ENCODE measurements around the gene KIF1A. TPM values are rescaled to one million over a fixed set of nuclear protein-coding genes. Genes with fewer than 3 reads are reported as not detected.

The KIF1A gene
- total RNA-seq, 1 donor from 2014 or later, result 29.9 TPM

- no peak overlapping the region for H3K4me3 Mint-ChIP-seq
- no peak for TF ChIP-seq EZH2phosphoT487 (IDR thresholded peaks at IDR 0.05)
- TF ChIP-seq EZH2 (IDR thresholded peaks at IDR 0.05), result no peak
- TF ChIP-seq CTCF (IDR thresholded peaks at IDR 0.05), result no peak
- H3K27me3 Mint-ChIP-seq (ENCODE audit: insufficient read depth, low read depth), result peaks cover 4% of the 10 kb centered on the region
- H3K27me3 ChIP-seq, result no peaks in the 10 kb centered on the region
- no peaks in the 10 kb centered on the region for H3K79me2 ChIP-seq (ENCODE audit: low read depth)
- no peaks in the 10 kb centered on the region for H3K9me3 Mint-ChIP-seq
- H2AFZ ChIP-seq (replicated peaks), result no peak overlapping the region
- no peaks in the 10 kb centered on the region for H3F3A ChIP-seq (ENCODE audit: low read depth)
- no peaks in the 10 kb centered on the region for H3K9me3 ChIP-seq (ENCODE audit: low read depth)
- H3K36me3 ChIP-seq, result no peaks in the 10 kb centered on the region
- H4K20me1 ChIP-seq (ENCODE audit: low read depth), result no peaks in the 10 kb centered on the region
- H3K4me2 ChIP-seq, result no peak overlapping the region
- no peak overlapping the region for H3K9ac ChIP-seq
- H3K4me1 Mint-ChIP-seq, result peaks cover 3% of the 10 kb centered on the region
- no peaks in the 10 kb centered on the region for H3K4me1 ChIP-seq
- H3K27ac ChIP-seq, result no peak overlapping the region
- H3K4me3 ChIP-seq, result no peak overlapping the region
- H3K36me3 Mint-ChIP-seq, result no peaks in the 10 kb centered on the region
- H3K27ac Mint-ChIP-seq, result peak overlapping the region; percentile 86
- no peak for DNase-seq (ENCODE audit: low spot score)
Observed at GRCh38 chr2:240731178-240731545, 88.9 kb downstream of the KIF1A start.

GRCh38 chr2:240730501-240731177 lies 89.4 kb downstream of the KIF1A start:
- no peaks in the 10 kb centered on the region for H3K79me2 ChIP-seq (ENCODE audit: low read depth)
- no peak overlapping the region for H2AFZ ChIP-seq (replicated peaks)
- no peaks in the 10 kb centered on the region for H3K36me3 ChIP-seq

GRCh38 chr2:240728827-240729226 lies 91.2 kb downstream of the KIF1A start:
- Mint-ChIP-seq H3K4me3 (no peak overlapping the region), H3K9me3 (no peaks in the 10 kb centered on the region), H3K4me1 (peaks cover 3% of the 10 kb centered on the region), H3K27ac (no peak overlapping the region), H3K36me3 (no peaks in the 10 kb centered on the region), H3K27me3 (ENCODE audit: insufficient read depth, low read depth) (peaks cover 4% of the 10 kb centered on the region)
- no peak for TF ChIP-seq CTCF (IDR thresholded peaks at IDR 0.05)
- TF ChIP-seq EZH2phosphoT487 (IDR thresholded peaks at IDR 0.05), result no peak
- no peak for TF ChIP-seq EZH2 (IDR thresholded peaks at IDR 0.05)
- H2AFZ ChIP-seq (replicated peaks), result no peak overlapping the region
- no peaks in the 10 kb centered on the region for H3K79me2 ChIP-seq (ENCODE audit: low read depth)
- no peaks in the 10 kb centered on the region for H3F3A ChIP-seq (ENCODE audit: low read depth)
- no peak overlapping the region for H3K4me3 ChIP-seq
- H3K27ac ChIP-seq, result no peak overlapping the region
- DNase-seq (ENCODE audit: low spot score), result no peak
- no peak overlapping the region for H3K9ac ChIP-seq
- H3K27me3 ChIP-seq, result no peaks in the 10 kb centered on the region
- H3K4me1 ChIP-seq, result no peaks in the 10 kb centered on the region
- no peaks in the 10 kb centered on the region for H3K9me3 ChIP-seq (ENCODE audit: low read depth)
- H3K36me3 ChIP-seq, result no peaks in the 10 kb centered on the region
- H3K4me2 ChIP-seq, result no peak overlapping the region
- no peaks in the 10 kb centered on the region for H4K20me1 ChIP-seq (ENCODE audit: low read depth)

More at GRCh38 chr2:240730501-240731177, 89.4 kb downstream of the KIF1A start:
- Mint-ChIP-seq H3K4me1 (peaks cover 3% of the 10 kb centered on the region), H3K4me3 (no peak overlapping the region), H3K27ac (peak overlapping the region; percentile 86), H3K27me3 (ENCODE audit: insufficient read depth, low read depth) (peaks cover 4% of the 10 kb centered on the region), H3K9me3 (no peaks in the 10 kb centered on the region), H3K36me3 (no peaks in the 10 kb centered on the region)
- no peak overlapping the region for H3K9ac ChIP-seq
- H4K20me1 ChIP-seq (ENCODE audit: low read depth), result no peaks in the 10 kb centered on the region
- DNase-seq (ENCODE audit: low spot score), result no peak
- H3K4me1 ChIP-seq, result no peaks in the 10 kb centered on the region
- no peak overlapping the region for H3K27ac ChIP-seq
- TF ChIP-seq EZH2 (IDR thresholded peaks at IDR 0.05) (no peak), EZH2phosphoT487 (IDR thresholded peaks at IDR 0.05) (no peak), CTCF (IDR thresholded peaks at IDR 0.05) (no peak)
- no peak overlapping the region for H3K4me2 ChIP-seq
- H3K4me3 ChIP-seq, result no peak overlapping the region
- no peaks in the 10 kb centered on the region for H3K9me3 ChIP-seq (ENCODE audit: low read depth)
- no peaks in the 10 kb centered on the region for H3K27me3 ChIP-seq
- no peaks in the 10 kb centered on the region for H3F3A ChIP-seq (ENCODE audit: low read depth)
